Activated gamma-delta T cell treated with Interleukin-2 at 50 U/mL for 16 hours (primary cell): ENCODE measurements around the gene RGS1.
A peak's percentile ranks its signal among the peaks of the same experiment; 100 is the strongest.

Source experiments
- DNase-seq: peaks from one replicate; pipeline ENCODE4 v3.0.0-alpha.2; 2020

The RGS1 gene

DNA sequence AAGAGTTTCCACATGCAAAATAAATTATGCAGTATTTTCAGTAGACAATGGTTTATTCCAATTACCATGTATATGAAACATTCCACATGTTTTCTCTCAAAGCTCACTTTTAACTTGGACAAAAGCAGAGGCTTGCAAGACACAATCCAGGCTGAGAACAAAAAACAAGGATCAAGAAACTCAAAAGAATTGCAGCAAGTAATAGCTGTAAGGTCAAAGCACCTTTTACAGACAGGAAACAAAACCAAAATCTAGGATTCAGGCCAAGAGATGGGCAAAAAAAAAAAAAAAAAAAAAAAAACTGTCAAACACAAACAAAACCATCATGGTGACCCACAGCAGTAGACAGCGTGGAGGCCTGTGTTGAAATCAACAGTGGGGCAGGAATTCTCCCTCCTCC is 9.3 kb downstream of the RGS1 start:
- no peak for DNase-seq

DNA sequence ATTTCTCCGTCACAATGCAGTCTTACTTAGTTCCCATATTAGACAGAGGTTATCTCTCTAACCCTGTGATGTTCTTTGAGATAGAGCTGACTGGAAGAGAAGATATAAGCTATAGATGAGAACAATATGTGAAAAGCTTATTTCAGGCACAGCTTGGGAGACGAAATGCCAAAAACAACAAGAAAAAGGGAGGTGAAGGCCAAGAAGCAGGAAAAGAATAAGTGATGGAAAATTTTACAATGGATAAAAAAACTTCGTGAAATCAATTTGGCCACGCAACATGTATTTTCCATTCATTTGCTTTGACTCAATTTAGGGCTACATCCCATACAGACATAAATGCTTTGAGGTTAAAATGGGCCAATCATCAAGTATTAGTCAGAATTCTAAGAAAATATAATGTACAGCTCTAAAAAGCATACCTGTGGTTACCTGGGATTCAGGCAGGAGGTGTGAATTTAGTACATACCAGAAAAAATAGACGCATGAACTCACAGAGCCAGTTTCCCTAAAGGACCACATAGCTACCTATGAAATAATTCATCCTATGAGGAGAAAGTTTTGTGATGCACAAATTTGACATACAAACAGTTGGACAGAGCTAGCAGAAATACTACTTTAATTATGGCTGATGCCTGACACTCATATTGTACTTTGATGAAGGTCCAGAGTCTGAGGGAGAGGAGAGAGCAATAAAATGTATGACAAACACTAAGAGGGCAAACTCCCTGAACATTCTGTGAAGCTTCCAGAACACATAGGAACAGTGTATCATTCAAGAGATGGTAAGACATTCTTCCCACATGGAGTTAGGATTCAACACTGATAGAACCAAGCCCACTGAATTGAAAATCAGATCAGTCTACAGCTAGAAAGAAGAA is 12.1 kb downstream of the RGS1 start:
- no peak for DNase-seq

- DNase-seq = no peak
Measured at GRCh38 chr1:192588546-192588945, 13.0 kb downstream of the RGS1 start.

DNA sequence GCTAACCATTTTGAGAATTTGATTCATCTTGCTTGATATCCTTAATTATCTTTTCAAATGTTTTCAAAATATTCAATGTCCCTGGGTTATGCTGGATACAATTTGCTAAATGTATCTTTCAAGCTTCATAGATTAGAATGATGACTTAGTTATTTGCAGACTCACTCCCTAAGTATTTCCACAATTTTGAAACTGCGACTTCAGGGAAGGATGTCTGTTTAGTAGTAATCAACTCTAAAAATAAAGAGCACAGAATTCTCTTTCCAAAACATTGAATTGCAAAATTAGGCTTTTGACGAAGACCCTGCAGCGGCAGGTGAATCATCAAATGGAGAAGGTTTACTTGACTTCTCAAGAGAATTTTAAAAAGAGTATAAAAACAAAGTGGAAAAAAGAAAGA is 14.2 kb downstream of the RGS1 start:
- no peak for DNase-seq

- no peak for DNase-seq
Measured at GRCh38 chr1:192592517-192592916, 16.9 kb downstream of the RGS1 start.

- no peak for DNase-seq
Measured at GRCh38 chr1:192592981-192593708, 17.6 kb downstream of the RGS1 start.

GRCh38 chr1:192595299-192595698 is 19.7 kb downstream of the RGS1 start:
- no peak for DNase-seq

GRCh38 chr1:192598589-192598988 is 23.0 kb downstream of the RGS1 start:
- DNase-seq = no peak

DNA sequence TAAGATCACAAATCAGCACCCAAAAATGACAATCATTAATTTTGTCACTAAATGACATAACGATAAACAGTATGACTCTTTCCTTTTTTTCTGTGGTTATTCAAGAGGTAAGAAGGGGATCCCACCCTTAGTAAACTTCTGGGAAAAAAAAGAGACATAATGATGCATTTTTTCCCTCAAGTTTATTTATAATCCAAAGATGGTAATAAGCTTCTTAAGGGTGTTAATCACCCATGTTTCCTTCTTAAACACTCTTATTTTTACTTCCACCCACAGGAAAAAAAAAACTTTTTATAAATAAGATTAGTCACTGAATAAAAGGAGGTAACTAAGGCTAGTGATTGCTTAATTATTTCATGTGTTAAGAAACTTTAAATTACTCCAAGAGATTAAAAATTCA is 24.7 kb downstream of the RGS1 start:
- no peak for DNase-seq

DNA sequence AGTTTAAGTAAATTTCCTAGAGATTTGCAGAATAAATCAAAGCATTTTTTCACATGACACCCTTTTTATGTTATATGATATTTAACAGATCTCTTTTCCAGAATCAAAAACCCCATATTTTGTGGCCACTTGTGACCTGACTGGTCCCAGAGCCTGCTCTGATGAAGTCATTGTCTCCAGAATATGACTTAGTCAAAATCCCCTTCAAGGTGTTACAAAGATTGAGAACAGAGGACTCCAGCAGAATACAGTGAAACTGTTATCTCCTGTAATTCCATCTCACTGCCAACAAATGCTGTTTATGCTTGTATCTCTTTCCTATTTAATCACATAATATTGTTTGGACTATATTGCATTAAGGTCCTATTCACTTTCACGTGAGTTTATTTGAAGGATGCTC is 25.6 kb downstream of the RGS1 start:
- no peak for DNase-seq

GRCh38 chr1:192601567-192601966 is 26.0 kb downstream of the RGS1 start:
- no peak for DNase-seq

DNA sequence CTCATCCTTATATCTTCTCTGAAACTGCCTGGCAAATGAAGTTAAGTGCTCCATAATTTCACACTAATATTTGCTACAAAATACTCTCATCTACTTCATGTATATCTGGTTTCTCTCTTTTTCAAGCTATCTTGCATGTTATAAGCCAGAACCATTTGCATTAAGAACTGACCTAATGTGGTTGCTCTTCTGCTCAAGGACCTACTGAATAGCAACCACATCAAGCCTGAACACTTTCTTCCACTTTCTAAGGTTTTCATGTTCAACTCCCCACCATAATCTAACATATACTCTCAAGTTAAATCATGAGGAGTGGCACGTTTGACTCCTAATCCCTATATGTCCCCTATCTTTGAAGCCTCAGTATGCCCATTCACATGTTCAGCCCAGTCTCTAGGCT is 27.2 kb downstream of the RGS1 start:
- no peak for DNase-seq

DNA sequence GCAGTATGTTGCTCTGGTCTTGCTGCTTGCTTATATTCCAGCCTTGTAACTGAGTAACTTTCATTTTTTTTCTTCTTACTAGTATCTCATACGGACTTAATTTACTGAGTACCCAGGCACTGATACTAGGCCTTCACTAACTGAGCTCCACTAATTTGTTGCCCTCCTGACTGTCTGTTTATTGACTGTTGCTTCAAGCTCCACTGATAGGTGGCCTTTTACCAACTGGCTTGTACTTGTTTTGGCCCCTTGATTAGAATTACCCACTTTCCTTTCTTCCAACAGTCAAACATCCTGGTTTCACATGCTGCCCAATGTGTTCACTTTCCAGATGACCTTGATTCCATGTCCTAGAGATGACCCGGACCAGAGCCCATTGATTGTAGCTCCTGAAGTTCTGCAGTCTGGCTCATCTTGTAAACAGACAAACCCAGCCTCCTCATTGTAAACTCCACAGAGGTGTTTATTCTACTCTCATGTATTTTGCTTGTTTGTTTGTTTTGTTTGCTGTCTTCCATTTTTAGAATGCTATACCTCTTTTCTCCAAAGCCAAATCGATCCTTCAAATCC is 27.7 kb downstream of the RGS1 start:
- no peak for DNase-seq

GRCh38 chr1:192604979-192605620 is 29.5 kb downstream of the RGS1 start:
- no peak for DNase-seq

- DNase-seq = no peak
Measured at GRCh38 chr1:192608671-192609070, 33.1 kb downstream of the RGS1 start.

GRCh38 chr1:192609110-192610079 is 33.8 kb downstream of the RGS1 start:
- peak; percentile 42 for DNase-seq

DNA sequence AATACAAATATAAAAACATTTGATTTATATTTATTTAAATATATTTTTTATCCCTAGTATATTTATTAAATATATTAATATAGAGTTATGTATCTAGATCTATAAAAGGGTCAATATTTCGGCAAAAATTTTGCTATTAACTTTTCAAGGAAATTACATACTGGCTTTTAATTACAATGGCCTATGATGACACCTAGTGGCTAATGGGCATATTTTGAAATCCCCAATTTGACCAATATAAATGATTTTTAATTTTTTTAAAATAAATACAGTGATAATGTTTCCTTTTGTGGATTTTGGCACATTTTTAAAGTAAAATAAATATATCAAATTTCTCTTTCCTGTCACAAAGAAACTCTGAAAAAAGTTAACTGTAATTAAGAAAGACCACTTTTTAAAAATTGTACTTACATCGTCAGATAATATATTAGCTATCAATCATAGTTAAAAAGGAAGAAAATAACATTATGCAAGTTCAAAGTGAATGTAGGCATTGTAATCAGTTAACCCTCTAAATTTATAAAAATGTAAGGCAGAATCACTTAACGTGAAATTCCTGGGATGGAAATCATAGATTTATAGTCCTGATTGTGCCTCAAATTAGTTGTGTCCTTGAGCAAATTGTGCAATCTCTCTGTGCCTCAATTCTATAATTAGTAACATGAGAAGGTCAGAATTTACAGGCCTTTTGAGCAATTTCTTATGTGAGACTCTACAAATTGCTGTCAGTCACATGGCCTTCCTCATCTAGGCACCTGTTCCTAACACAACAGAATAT is 34.7 kb downstream of the RGS1 start:
- DNase-seq = no peak

DNA sequence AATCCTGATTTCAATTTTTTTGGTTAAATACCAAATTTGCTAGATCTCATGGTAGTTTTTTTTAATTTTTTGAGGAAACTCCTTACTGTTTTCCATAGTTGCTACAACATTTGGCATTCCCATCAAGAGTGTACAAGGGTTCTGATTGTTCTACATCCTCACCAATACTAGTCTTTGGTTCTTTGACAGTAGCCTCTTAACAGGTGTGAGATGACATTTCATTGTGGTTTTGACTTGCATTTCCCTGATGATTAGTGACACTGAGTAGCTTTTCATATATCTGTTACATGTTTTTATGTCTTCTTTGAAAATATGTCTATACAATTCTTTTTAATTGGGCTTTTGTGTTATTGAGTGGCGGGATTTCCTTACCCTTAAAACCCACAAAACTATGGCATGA is 39.5 kb downstream of the RGS1 start:
- DNase-seq = no peak

GRCh38 chr1:192620071-192620635 is 44.6 kb downstream of the RGS1 start:
- DNase-seq = no peak

DNA sequence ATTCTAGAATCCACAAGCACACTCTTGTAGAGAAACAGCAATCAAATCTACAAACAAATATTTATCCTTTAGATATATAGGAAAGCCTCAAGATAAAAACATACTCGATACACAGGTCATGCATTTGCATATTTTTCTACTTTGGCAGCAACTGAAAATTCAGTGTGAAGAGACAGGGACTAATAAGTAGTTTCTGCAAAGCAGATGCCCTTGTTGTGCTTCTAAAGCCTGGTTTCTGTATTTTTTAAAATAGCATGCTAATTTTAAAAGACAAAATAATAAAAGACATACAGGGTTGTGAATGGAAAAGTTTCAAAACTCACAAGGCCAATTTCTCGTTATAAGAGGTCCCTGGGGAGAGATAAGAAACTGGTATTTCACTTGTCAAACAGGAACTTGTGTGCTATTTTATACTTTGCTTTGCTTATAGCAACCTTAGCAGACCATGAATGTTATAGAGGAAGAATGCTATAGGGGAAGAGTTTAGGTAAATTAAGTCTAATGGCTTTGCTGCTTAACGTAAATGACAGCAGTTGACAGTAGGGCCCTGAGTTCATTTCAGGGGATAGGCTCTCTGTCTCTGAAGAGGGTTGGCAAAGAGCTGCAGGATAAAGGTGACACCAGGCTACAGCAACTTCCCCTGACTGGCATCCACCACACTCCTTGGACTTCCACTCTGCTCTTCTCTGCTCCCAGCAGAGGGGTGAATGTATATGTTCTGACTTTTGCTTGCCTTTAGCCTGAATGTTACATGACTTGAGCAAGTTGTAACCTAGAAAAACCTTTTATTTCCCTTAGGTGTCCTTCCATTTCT is 51.0 kb downstream of the RGS1 start:
- no peak for DNase-seq
